ENCODE results near the gene TBCA.
A peak's percentile ranks its signal among the peaks of the same experiment; 100 is the strongest.

TBCA gene, protein sequence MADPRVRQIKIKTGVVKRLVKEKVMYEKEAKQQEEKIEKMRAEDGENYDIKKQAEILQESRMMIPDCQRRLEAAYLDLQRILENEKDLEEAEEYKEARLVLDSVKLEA
- total RNA-seq: 32.8 to 47.6 reads per million in 2 donors

- peak; percentile 87 for DNase-seq
Observed at GRCh38 chr5:77775790-77776553, at the start of gene TBCA. TSS of gene TBCA (minus strand) at chr5:77776339. CDS start at chr5:77776257, 82 bp downstream.

- DNase-seq: no peak
Observed at GRCh38 chr5:77824981-77825380, 48.8 kb upstream of the TBCA start.

- no peak for DNase-seq
Observed at GRCh38 chr5:77816686-77817085, 40.5 kb upstream of the TBCA start.

DNA sequence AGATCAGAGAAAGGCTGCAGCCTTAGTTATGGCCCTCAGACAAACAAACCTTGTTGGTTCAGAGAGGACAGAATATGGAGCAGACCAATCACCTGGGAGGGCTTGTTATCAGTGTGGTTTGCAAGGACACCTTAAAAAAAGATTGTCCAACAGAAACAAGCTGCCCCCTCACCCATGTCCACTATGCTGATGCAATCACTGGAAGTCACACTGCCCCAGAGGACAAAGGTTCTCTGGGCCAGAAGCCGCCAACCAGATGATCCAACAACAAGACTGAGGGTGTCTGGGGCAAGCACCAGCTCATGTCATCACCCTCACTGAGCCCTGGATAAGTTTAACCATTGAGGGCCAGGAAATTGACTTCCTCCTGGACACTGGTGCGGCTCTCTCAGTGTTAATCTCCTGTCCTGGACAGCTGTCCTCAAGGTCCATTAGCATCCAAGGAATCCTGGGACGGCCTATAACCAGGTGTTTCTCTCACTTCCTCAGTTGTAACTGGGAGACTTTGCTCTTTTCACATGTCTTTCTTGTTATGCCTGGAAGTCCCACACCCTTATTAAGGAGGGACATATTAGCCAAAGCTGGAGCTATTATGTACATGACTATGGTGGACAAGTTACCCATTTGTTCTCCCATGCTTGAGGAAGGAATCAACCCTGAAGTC lies 36.9 kb upstream of the TBCA start:
- DNase-seq: no peak

DNA sequence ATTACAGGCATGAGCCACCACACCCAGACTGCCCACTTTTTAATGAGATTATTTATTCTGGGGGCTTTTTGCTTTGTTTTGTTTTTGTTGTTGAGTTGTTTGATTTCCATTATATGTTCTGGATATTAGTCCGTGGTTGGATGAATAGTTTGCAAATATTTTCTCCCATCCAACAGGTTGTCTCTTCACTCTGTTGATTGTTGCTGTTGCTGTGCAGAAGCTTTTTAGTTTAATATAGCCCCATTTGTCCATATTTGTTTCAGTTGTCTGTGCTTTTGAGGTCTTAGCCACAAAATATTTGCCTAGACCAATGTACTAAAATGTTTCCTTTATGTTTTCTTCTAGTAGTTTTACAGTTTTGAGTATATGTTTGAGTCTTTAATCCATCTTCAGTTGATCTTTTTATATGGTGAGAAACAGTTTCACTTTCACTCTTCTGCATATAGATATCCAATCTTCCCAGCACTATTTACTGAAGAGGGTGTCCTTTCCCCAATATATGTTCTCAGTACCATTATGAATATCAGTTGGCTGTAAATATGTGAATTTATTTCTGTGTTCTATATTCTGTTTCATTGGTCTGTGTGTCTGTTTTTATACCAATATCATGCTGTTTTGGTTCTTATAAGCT lies 30.2 kb upstream of the TBCA start:
- no peak for DNase-seq

- DNase-seq: no peak
Observed at GRCh38 chr5:77798456-77798855, 22.3 kb upstream of the TBCA start.

DNA sequence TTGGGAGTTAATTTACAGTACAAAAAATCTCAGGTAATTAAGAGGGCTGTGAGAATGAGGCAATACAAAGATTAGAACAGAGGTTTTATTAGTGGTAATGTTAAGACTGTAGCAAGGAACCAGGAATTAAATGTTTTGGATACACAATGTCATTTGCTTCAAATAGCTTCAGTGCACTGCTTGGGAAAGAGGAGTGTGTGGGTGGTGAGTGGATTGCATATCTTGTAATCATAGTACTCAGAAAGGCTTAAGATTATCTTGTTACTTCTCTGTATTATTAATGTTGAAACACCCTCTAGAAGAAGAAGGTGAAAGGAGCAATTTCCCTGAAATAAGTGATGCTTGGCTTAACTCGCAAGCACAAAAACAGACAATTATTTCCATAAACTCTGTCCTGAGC lies 21.0 kb upstream of the TBCA start:
- DNase-seq: no peak

- DNase-seq: no peak
Observed at GRCh38 chr5:77795846-77796245, 19.7 kb upstream of the TBCA start.

DNA sequence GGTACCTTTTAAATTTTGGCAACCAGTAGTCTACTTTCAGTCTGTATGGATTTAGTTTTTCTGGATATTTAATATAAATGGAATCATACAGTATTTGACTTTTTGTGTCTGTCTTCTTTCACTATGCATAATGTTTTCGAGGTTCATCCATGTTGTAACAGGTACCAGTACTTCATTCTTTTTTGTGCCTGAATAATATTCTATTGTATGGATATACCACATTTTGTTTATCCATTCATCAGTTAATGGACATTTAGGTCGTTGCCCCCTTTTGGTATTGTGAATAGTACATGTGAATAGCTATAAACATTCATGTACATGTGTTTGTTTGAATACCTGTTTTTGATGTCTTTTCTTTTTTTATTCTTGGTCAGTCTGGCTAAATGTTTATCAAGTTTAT lies 19.1 kb upstream of the TBCA start:
- no peak for DNase-seq

GRCh38 chr5:77791926-77792325 lies 15.8 kb upstream of the TBCA start:
- DNase-seq: no peak

GRCh38 chr5:77791356-77791755 lies 15.2 kb upstream of the TBCA start:
- DNase-seq: no peak

- DNase-seq: no peak
Observed at GRCh38 chr5:77785229-77785628, 9.1 kb upstream of the TBCA start.

- DNase-seq: no peak
Observed at GRCh38 chr5:77784735-77785134, 8.6 kb upstream of the TBCA start.

- no peak for DNase-seq
Observed at GRCh38 chr5:77781076-77781475, 4.9 kb upstream of the TBCA start.

DNA sequence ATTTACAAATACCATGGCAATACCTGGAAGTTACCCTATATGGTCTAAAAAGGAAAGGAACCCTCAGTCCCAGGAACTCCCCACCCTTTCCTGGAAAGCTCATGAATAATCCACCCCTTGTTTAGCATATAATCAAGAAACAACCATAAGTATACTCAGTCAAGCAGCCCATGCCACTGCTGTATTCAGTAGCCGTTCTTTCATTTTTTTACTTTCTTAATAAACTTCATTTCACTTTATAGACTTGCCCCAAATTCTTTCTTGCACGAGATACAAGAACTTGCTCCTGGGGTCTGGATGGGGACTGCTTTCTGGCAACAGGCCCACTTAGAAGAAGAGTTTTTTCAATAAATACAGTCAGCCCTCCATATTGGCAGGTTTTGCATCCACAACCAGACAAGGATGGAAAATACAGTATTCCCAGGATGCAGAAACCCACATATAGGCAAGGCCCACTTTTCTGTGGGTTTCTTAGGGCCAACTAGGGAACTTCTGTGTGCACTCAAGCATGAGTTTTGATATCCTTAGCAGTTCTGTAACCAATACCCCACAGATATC lies 2.8 kb upstream of the TBCA start:
- DNase-seq: no peak

GRCh38 chr5:77778398-77778797 lies 2.3 kb upstream of the TBCA start:
- no peak for DNase-seq

DNA sequence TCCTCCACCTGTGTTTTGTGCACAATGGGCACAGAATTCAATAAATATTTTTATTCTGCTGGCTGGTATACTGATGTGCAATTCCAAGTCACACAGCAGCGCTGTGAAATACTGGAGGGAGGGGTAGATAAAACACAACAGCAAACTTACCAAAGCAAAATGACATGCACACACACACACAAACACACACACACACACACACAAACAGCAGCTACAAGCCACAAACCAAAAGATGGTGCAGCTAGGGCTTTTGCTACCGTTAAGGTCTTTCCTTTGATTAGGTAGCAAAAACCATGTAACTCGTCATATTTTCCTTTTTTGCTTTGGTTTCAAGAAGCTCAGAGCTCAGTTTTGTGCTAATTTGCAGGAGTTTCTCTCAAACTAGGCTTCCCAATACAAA lies 1.8 kb upstream of the TBCA start:
- DNase-seq: no peak

DNA sequence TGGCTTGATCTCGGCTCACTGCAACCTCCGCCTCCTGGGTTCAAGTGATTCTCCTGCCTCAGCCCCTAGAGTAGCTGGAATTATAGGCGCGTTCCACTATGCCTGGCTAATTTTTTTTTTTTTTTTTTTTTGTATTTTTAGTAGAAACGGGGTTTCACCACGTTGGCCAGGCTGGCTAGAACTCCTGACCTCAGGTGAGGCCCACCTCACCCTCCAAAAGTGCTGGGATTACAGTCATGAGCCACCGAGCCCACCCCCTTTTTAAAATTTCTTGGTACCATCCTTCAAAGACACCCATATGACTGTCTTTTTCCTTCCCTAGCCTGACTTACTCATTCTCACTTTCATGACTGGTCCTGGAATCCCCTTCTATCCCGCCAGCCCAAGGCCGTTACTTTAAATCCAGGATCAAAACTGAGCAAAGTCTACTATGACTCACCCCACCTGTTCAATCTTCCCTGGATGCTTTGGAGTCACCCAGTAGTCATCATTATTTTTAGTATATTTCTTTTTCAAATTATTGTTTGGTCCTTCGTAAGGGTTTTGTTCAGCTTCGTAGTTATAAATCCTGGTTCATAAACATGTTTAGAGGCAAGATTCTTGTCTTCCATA lies 1.2 kb upstream of the TBCA start:
- DNase-seq: no peak

GRCh38 chr5:77776554-77777206 lies 541 bp upstream of the TBCA start:
- no peak for DNase-seq

GRCh38 chr5:77774981-77775789 lies 954 bp downstream of the TBCA start:
- no peak for DNase-seq

DNA sequence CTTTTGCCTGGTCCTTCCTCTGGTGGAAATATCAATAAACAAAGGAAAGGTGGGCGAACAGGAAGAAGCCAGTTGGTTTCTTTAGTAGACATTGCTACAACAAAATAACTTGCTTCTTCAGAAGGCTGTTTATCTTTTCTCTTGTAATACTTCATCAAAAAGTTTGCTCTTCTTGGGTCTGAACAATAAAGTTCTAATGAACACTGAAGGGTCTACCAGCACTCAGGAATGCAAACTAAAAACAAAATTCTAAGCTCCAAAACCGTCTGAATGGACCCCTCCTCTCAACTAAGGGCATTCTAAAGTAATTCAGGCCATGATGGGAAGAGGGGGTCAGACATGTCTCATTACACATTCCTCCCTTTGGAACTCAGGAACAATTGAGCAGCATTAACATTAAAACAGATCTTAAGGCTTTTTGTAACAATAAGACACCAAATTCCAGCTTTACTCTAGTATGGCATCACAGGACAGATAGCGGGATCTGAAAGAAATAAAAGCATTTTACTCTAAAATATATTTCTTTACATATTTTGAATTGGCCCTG lies 2.3 kb downstream of the TBCA start:
- no peak for DNase-seq

All from T-helper 9 cell (primary cell).